Measurements from ENCODE around the gene ABHD17B.

GRCh38 chr9:71847892-71848291 lies 63.1 kb downstream of the ABHD17B start:
- no peak for TF ChIP-seq EZH2 (IDR thresholded peaks at IDR 0.05; ENCODE audit: insufficient read depth, poor library complexity, severe bottlenecking)
- no peak for TF ChIP-seq EZH2phosphoT487 (IDR thresholded peaks at IDR 0.05; ENCODE audit: insufficient read depth, low read depth)
